MCF 10A (cell line): ENCODE measurements around the gene SLC35B2. TPM values are rescaled to one million over a fixed set of nuclear protein-coding genes. Genes with fewer than 3 reads are reported as not detected.

Experiments used
- BruUV-seq: library from RNA; stranded (reverse); fragments of 400-500 nt; replicated peaks from 2 replicates; lab custom pipeline; 2021; lab: Mats Ljungman, UMichigan
- CTCF ChIA-PET: fragments of 300-600 bp; sonication (Branson Sonifier 250); formaldehyde crosslinking; extraction: SDS; loops from one replicate; lab custom pipeline; 2021; ENCODE audit warnings: antibody characterized with exemption, inconsistent platforms; lab: Yijun Ruan, JAX
- POLR2A ChIA-PET: fragments of 300-600, 350-650 bp; sonication (Branson Sonifier 250); formaldehyde crosslinking; extraction: SDS; loops from one replicate; lab custom pipeline; 2020; ENCODE audit warnings: antibody characterized with exemption, inconsistent platforms; lab: Yijun Ruan, JAX
- DNase-seq: peaks from one replicate; pipeline ENCODE4 v3.0.0-alpha.2; 2018; ENCODE audit not compliant: unreplicated experiment
- H3K27ac Mint-ChIP-seq: one replicate; pipeline ENCODE4 v1.8.0; 2022; ENCODE audit warnings: mild to moderate bottlenecking, low read depth, mixed read lengths; ENCODE audit not compliant: unreplicated experiment
- H3K27me3 Mint-ChIP-seq: one replicate; pipeline ENCODE4 v1.8.0; 2022; ENCODE audit warnings: mixed read lengths; ENCODE audit not compliant: insufficient read depth, unreplicated experiment
- H3K36me3 Mint-ChIP-seq: one replicate; pipeline ENCODE4 v1.8.0; 2022; ENCODE audit warnings: mild to moderate bottlenecking, moderate library complexity, mixed read lengths; ENCODE audit not compliant: insufficient read depth, unreplicated experiment
- H3K4me1 Mint-ChIP-seq: one replicate; pipeline ENCODE4 v1.8.0; 2022; ENCODE audit warnings: mixed read lengths; ENCODE audit not compliant: insufficient read depth, unreplicated experiment
- H3K4me3 Mint-ChIP-seq: one replicate; pipeline ENCODE4 v1.8.0; 2022; ENCODE audit warnings: mild to moderate bottlenecking, moderate library complexity, mixed read lengths; ENCODE audit not compliant: unreplicated experiment
- H3K9me3 Mint-ChIP-seq: one replicate; pipeline ENCODE4 v1.8.0; 2022; ENCODE audit warnings: mixed read lengths; ENCODE audit not compliant: unreplicated experiment
- CTCF ChIP-seq: fragments of 200-600 bp; IDR thresholded peaks from one replicate; pipeline ENCODE4 v1.8.0; 2022; ENCODE audit warnings: antibody characterized with exemption, mild to moderate bottlenecking; ENCODE audit not compliant: unreplicated experiment
- intact Hi-C: fragments of 100-400 bp; cut with micrococcal nuclease; formaldehyde crosslinking; loops from 2 replicates; pipeline ENCODE4 v1.14.1; 2022
- total RNA-seq: library from RNA; stranded (reverse); gene quantifications from 2 replicates; pipeline ENCODE4 v1.2.3, GENCODE V29; 2022

The SLC35B2 gene
- total RNA-seq, 1 experiment from 2014 or later: 27.1 TPM

GRCh38 chr6:44250067-44250717 is 7.1 kb downstream of the SLC35B2 start:
- Mint-ChIP-seq H3K27ac (no peak overlapping the region), H3K27me3 (no peaks in the 10 kb centered on the region), H3K4me3 (peak overlapping the region; percentile 95), H3K4me1 (peaks cover 62% of the 10 kb centered on the region), H3K9me3 (no peaks in the 10 kb centered on the region), H3K36me3 (peaks cover 88% of the 10 kb centered on the region)
- ChIA-PET POLR2A (interaction anchor here (0.9 kb wide), 1 partner anchor 137 kb away, joined by 3 read pairs; the partner anchor contains the start of gene CDC5L), CTCF (interaction anchor here (3.6 kb wide), 1 partner anchor 77 kb away, joined by 10 read pairs; no protein-coding TSS in a partner anchor)
- no peak for DNase-seq
- intact Hi-C loops: no loop called here
- TF ChIP-seq CTCF: no peak
- no TSS peak for BruUV-seq

- H3K27ac Mint-ChIP-seq: peak overlapping the region; percentile 99
- intact Hi-C loops: loop anchor here (10.0 kb wide), 1 partner anchor 474 kb away; the partner anchor contains the start of gene VEGFA
Measured at GRCh38 chr6:44249082-44249748, 8.1 kb downstream of the SLC35B2 start.

GRCh38 chr6:44248579-44248978 is 8.7 kb downstream of the SLC35B2 start:
- Mint-ChIP-seq H3K9me3 (no peaks in the 10 kb centered on the region), H3K36me3 (peaks cover 72% of the 10 kb centered on the region), H3K4me3 (peak overlapping the region; percentile 95), H3K27me3 (no peaks in the 10 kb centered on the region), H3K27ac (peak overlapping the region; percentile 99), H3K4me1 (peaks cover 48% of the 10 kb centered on the region)
- no peak for DNase-seq
- intact Hi-C loops: loop anchor here (10.0 kb wide), 1 partner anchor 474 kb away; the partner anchor contains the start of gene VEGFA
- ChIA-PET CTCF (interaction anchor here (1.0 to 3.6 kb wide), 7 partner anchors 8 to 138 kb away, joined by 3 to 14 read pairs (median 8); partner anchors contain the start of gene SLC35B2), POLR2A (interaction anchor here (2.3 to 5.0 kb wide), 7 partner anchors 8 to 124 kb away, joined by 6 to 121 read pairs (median 25); partner anchors contain the start of genes AARS2, SLC29A1 and SLC35B2)
- no TSS peak for BruUV-seq
- TF ChIP-seq CTCF: no peak

More at GRCh38 chr6:44249082-44249748, 8.1 kb downstream of the SLC35B2 start:
- no peaks in the 10 kb centered on the region for H3K9me3 Mint-ChIP-seq
- DNase-seq: no peak
- no TSS peak for BruUV-seq
- TF ChIP-seq CTCF: no peak
- H3K36me3 Mint-ChIP-seq: peaks cover 78% of the 10 kb centered on the region
- no peaks in the 10 kb centered on the region for H3K27me3 Mint-ChIP-seq
- H3K4me1 Mint-ChIP-seq: peaks cover 54% of the 10 kb centered on the region
- peak overlapping the region; percentile 95 for H3K4me3 Mint-ChIP-seq
- CTCF ChIA-PET: interaction anchor here (1.1 to 3.6 kb wide), 3 partner anchors 14 to 138 kb away, joined by 3 to 13 read pairs (median 10); no protein-coding TSS in a partner anchor
- POLR2A ChIA-PET: interaction anchor here (0.9 to 5.0 kb wide), 3 partner anchors 14 to 138 kb away, joined by 3 to 62 read pairs (median 25); partner anchors contain the start of genes CDC5L and SLC29A1
